ENCODE measurements around the gene ZBTB21.

Gene ZBTB21

DNA sequence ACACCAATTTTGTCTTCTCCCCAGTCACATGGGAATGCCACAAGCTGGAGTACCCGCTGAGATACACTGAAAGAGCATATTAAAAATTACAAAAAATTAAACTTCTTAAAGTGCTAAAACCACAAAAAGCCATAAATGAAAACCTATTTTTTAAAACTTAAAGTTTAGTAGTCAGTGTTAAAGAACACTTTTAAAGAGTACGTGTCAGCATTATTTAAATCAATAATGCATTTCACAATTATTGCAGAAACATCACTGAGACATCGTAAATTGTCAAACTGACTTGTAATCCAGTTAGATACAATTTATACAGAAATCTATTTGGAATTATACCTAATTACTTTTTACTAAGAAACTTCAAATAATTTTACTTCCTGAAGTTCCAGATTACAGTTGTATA, 22.9 kb downstream of the ZBTB21 start:
- no peak for DNase-seq

DNA sequence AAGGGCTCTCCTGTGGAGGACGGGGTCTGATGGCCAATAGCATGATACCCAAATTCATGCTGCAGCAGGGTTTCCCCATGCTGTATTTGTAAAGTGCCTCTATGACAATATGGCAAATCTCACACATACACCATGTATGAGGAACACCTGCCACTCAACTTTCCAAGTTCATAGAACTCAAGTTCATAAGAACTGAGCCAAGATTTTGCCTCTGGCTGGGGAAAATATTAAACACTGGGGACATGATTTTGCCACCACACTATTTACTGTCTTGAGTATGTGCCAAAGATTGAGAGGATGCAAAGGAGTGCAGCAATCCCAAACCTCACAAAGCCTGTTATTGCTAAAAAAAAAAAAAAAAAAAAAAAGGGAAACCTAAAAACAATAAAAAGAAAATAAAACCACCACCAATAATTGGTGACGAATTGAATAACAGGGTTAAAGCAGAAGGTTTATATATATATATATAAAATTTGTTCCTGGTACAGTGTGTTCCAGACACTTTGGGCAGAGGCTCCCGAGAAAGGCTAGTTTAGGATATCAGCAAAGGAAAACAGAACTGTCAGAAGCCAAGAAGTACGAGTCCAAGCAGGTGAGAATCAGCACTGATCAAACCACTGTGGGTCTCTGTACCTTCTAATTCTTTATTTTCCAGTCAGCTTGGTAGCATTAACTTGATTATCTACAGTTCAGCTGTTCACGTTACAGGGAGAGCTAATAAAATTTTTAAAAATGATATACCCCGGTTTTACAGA, 24.3 kb downstream of the ZBTB21 start:
- no peak for DNase-seq

DNA sequence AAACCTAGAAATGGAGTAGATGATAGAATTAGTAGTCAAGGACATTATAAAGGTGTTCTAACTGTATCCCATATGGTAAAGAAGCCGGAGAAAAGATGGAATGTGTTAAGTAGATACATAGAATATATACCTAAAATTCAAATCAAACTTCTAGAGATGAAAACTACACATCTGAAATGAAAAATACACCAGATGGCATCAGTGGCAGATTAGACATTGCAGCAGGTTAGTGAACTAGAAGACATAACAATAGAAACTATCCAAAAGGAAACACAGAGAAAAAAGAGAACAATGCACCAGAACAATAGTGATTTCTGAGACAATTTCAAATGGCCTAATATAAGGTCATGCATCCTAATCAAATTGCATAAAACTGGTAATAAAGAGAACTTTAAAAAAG, 26.9 kb downstream of the ZBTB21 start:
- DNase-seq, result no peak

DNA sequence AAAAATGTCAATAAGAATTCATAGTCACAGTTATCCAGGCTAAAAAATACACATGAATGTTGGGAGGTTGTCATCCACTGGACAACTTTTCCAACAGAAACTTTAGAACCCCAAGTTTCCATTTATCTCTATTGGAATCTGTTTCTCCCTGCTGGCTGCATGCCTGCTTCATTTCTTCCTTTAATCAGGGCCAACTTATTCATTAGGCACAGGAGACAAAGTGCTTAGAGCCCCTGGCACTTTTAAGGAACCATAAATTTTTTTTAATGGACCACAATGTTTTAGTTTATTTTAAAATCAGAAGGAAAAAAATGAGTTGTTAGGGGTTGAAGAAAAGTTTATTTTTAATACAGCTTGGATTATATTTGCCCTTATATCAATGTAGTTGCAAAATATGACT, 29.6 kb downstream of the ZBTB21 start:
- no peak for DNase-seq

DNA sequence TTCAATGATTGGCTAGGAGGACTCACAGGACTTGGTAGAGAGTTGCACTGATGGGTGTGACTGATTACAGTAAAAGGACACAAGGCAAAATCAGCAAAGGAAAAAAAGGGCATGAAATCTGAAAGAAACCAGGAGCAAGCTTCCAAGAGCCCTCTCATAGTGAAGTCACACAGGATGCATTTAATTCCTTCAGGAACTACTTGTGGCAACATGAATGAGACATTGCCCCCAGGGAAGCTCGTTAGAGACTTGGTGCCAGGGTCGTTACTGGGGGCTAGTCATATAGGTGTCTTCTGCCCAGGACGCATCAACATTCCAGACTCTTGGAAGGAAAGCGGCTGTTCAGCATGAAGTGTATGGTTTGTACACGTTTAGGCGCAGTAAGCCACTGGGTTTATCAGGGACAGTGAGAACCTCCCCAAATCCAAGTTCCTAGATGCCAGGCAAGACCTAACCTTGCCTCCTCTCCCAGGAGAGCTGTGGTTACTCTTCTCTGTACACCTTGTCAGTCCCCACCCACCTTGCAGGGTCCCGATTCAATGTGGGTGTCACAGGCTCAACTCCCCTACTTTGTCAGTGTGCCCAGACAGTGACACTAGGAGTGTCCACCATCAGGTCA, 30.3 kb downstream of the ZBTB21 start:
- no peak for DNase-seq

DNA sequence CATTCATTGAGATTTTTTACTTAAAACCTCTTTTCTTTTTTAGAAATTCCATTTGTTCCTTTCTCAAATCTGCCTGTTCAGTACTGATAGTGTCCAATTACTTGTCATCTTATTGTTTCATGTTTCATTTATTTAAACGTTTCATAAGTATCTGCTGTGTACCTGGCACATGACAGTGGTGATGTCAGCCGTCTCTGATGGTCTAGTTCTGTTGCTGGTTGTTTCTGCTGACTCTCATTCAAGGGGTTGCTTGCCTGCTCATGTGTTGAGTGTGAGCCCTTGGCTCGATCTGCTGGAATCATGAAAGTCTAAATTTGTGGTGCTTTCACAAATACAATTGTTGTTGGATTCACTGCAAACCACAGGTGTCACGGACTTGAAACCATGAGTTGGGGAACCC, 30.8 kb downstream of the ZBTB21 start:
- no peak for DNase-seq

- DNase-seq, result no peak
These were observed 32.9 kb downstream of the ZBTB21 start for GRCh38 chr21:41977034-41977950.

GRCh38 chr21:41976611-41977010, 33.5 kb downstream of the ZBTB21 start:
- no peak for DNase-seq

- DNase-seq, result no peak
These were observed 34.5 kb downstream of the ZBTB21 start for GRCh38 chr21:41975391-41976272.

- no peak for DNase-seq
These were observed 35.5 kb downstream of the ZBTB21 start for GRCh38 chr21:41974752-41975053.

GRCh38 chr21:41973861-41974751, 36.1 kb downstream of the ZBTB21 start:
- DNase-seq, result no peak

DNA sequence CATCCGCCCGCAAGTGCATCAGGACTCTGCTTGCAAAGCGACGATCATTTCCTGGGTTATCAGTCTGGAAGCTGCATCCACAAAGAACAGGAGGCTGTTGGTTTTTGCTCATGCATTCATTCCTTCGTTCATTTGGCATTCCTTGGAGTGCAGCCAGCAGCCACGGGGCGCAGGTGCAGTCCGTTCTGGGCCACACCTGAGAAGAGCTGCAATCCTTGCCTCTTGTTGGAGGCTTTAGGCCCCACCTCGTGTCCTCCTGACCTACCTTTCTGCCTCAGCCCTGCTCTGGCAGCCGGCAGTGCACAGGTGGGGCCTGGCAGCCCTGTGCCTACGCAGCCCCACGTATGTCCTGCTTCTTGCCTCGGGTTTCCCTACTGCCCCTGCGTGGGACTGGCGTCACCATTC, 36.7 kb downstream of the ZBTB21 start:
- DNase-seq, result no peak

- DNase-seq, result no peak
These were observed 37.5 kb downstream of the ZBTB21 start for GRCh38 chr21:41972511-41973205.

GRCh38 chr21:41971891-41972290, 38.3 kb downstream of the ZBTB21 start:
- no peak for DNase-seq

- DNase-seq, result no peak
These were observed 39.2 kb downstream of the ZBTB21 start for GRCh38 chr21:41970751-41971653.

DNA sequence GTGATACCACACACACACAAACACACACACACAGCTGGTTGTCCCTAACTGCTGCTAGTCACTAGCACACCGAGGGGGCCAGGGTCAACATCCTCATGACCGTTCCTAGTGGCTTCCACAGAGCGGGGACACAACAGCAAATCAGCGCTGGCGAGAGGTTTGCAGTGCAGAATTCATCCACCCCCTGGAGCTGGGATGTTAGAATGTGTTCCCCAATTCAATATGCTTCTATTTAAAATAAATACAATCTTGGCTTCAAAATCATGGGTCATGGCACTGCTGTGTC, 40.1 kb downstream of the ZBTB21 start:
- no peak for DNase-seq

DNA sequence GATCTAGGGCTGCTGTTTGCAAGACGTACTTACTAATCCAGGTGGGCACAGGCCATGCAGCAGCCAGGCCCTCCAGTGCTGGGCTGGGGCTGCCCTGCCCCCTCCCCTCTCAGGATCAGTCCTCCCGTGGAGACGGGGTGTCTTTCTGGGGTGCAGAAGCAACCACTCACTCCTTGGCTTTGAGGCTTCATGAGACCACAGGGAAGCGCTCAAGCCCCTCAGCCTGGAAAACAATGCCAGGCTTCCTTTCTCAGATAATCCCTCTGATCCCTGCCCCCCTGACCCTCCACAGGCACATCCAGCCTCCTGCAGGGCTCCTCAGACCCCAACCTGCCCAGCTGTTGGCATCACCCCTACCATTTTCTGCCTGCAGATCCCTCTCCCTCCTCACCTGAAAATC, 42.5 kb downstream of the ZBTB21 start:
- no peak for DNase-seq

- no peak for DNase-seq
These were observed 43.1 kb downstream of the ZBTB21 start for GRCh38 chr21:41966872-41967621.

DNA sequence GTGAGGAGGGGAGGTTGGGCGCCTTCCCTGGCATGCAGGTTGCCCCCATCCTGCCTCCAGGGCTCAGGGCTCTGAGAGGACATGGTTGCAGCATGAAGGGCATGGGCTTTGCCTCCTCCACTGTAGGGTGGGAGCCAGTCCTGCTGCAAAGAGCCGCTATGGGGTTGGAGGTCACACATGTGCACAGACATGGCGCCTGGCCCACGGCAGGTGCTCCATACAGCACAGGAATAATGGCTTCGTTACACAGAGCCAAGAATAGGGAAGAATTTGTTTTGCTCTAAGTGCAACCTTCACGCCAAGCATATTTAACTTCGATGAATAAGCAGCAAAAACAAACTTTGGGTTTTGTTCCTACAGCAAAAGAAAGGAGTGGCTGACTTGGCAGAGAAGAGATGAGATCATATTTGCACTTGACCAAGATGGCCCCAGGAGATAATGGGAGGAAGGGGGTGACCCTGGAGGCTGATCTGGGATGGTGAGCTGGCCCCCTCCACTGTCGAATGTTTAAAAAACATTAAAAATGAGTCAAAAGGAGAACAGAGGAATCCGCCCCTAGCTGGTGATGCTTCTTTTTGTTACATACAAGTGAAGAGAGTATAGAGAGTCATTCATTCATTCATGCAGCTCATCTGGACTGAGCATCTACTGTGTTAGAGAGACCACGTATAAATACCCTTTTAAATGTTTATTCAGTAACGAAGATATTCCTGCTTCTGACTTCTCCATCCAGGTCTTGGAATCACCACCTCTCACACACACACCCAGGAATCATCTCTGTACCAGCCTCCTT, 43.9 kb downstream of the ZBTB21 start:
- no peak for DNase-seq

Data from DMS 273 treated with DMSO at 0.1 percent for 48 hours (cell line).